Bronchial epithelial cell (primary cell): Measurements from ENCODE around the gene SLC13A4. TPM values are rescaled to one million over a fixed set of nuclear protein-coding genes. Genes with fewer than 3 reads are reported as not detected.
A peak's percentile ranks its signal among the peaks of the same experiment; 100 is the strongest.

Experiments
- DNase-seq: peaks from one replicate; pipeline ENCODE4 v3.0.0-alpha.2; 2010; ENCODE audit warnings: low read depth
- FAIRE-seq: peaks from 2 replicates; lab custom pipeline; 2011; peaks lifted over from hg19 to GRCh38; lab: Jason Lieb, UNC
- H3K27me3 ChIP-seq: 2 replicates; pipeline ENCODE4 v1.5.1; 2011; ENCODE audit warnings: low read length; ENCODE audit not compliant: control insufficient read depth, insufficient read depth
- H3K36me3 ChIP-seq: 2 replicates; pipeline ENCODE4 v1.5.1; 2011; ENCODE audit warnings: low read length; ENCODE audit not compliant: control insufficient read depth, insufficient read depth
- H3K4me3 ChIP-seq: 2 replicates; pipeline ENCODE4 v1.5.1; 2011; ENCODE audit warnings: mild to moderate bottlenecking, low read depth, low read length, control low read depth
- total RNA-seq: library from RNA; depleted of rRNA; stranded (reverse); fragments of >200 nt; gene quantifications from 2 replicates; pipeline ENCODE4 v1.2.1, GENCODE V29; 2014
- TF ChIP-seq, protein P1 (sequence below): IDR thresholded peaks from 2 replicates; pipeline ENCODE4 v1.5.1; 2011; ENCODE audit warnings: mild to moderate bottlenecking, moderate library complexity, low read length, control low read depth, inconsistent platforms; ENCODE audit not compliant: insufficient read depth, severe bottlenecking

SLC13A4 gene
- total RNA-seq, 1 donor from 2014 or later, result under 0.01 TPM

GRCh38 chr7:135664046-135664589 lies 63.9 kb downstream of the SLC13A4 start:
- Histone ChIP-seq H3K4me3 (no peak overlapping the region), H3K27me3 (no peaks in the 10 kb centered on the region), H3K36me3 (no peaks in the 10 kb centered on the region)
- no peak for FAIRE-seq
- TF ChIP-seq, protein P1, sequence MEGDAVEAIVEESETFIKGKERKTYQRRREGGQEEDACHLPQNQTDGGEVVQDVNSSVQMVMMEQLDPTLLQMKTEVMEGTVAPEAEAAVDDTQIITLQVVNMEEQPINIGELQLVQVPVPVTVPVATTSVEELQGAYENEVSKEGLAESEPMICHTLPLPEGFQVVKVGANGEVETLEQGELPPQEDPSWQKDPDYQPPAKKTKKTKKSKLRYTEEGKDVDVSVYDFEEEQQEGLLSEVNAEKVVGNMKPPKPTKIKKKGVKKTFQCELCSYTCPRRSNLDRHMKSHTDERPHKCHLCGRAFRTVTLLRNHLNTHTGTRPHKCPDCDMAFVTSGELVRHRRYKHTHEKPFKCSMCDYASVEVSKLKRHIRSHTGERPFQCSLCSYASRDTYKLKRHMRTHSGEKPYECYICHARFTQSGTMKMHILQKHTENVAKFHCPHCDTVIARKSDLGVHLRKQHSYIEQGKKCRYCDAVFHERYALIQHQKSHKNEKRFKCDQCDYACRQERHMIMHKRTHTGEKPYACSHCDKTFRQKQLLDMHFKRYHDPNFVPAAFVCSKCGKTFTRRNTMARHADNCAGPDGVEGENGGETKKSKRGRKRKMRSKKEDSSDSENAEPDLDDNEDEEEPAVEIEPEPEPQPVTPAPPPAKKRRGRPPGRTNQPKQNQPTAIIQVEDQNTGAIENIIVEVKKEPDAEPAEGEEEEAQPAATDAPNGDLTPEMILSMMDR, result no peak
- DNase-seq, result peak; percentile 56

GRCh38 chr7:135662373-135663114 lies 65.4 kb downstream of the SLC13A4 start, which contains the start of gene STMP1:
TSS of gene STMP1 (plus strand) at chr7:135662514.
- TF ChIP-seq, protein P1, result peak; percentile 79
- no peaks in the 10 kb centered on the region for H3K27me3 ChIP-seq
- peak within 1 kb of the TSS; percentile 96 for H3K4me3 ChIP-seq
- no peaks in the 10 kb centered on the region for H3K36me3 ChIP-seq
- FAIRE-seq, result no peak
- peak; percentile 77 for DNase-seq

DNA sequence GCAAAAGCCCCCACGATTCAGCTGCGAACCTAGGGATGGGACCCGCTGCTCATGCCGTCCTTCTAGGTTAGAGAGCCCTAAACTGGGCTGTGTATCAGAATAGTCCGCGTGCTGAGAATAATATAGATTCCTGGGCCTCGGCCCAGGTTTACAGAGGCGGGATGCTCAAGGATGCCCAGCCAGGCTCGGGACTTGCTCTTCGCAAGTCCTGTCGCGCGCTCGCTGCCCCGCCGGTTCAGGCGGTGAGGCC lies 65.9 kb downstream of the SLC13A4 start:
- TF ChIP-seq, protein P1, result no peak
- DNase-seq (no peak), FAIRE-seq (no peak)
- Histone ChIP-seq H3K27me3 (no peaks in the 10 kb centered on the region), H3K4me3 (peak overlapping the region; percentile 96), H3K36me3 (no peaks in the 10 kb centered on the region)

DNA sequence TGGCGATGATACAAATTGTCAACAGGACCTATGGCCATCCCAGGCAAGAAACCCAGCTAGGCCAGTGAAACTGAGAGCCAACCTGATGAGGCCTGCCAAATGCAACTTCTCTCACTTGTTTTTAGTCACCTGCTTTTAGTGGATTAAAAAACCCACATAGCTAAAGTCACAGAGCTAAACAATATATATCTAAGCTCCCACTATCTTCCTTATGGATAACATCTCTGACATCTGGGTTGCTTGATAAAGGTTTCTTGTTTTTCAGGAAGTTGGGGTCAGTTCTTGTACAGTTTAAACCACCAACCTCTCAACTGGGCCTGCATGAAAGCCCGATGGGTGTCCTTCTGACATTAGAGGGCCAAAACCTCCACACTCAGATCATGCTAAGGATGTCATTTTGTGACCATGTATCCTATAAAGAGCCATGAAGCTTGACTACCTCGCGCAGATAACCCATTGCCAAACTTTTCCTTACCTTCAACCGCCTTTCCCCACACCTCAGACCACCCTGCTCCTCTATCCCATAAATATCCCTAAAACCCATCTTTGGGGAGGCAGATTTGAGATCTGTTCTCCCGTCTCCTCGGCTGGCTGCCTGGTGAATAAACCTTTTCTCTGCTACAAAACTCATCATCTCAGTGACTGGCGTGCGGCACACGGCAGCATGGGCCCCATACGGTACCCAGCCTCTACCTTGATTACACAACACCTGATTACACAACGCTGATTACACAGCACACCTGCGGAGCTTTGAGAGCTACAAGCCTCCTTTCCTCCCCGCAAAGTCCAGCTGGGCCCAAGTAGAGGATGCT lies 66.5 kb downstream of the SLC13A4 start:
- TF ChIP-seq, protein P1, result no peak
- H3K36me3 ChIP-seq, result no peaks in the 10 kb centered on the region
- H3K4me3 ChIP-seq, result peak overlapping the region; percentile 96
- DNase-seq (peak; percentile 83), FAIRE-seq (no peak)
- H3K27me3 ChIP-seq, result no peaks in the 10 kb centered on the region

GRCh38 chr7:135659159-135659846 lies 68.7 kb downstream of the SLC13A4 start:
- no peaks in the 10 kb centered on the region for H3K27me3 ChIP-seq
- DNase-seq, result no peak
- no peaks in the 10 kb centered on the region for H3K36me3 ChIP-seq
- no peak overlapping the region for H3K4me3 ChIP-seq
- no peak for FAIRE-seq
- TF ChIP-seq, protein P1, result no peak
